GM23338 (cell line): ENCODE results near the gene PPL. TPM values are rescaled to one million over a fixed set of nuclear protein-coding genes. Genes with fewer than 3 reads are reported as not detected.

Experiments
- ATAC-seq: fragments of 200-7000 bp; cut with Tn5 transposase; 3 replicates; pipeline ENCODE4 v1.9.1; 2020
- DNase-seq: peaks from one replicate; pipeline ENCODE4 v3.0.0-alpha.2; 2015; ENCODE audit warnings: low spot score
- H2AFZ ChIP-seq: fragments of 200-600 bp; sonication (generic); 2 replicates; pipeline ENCODE4 v1.8.0; 2016; ENCODE audit warnings: antibody characterized with exemption, mild to moderate bottlenecking, moderate library complexity
- H3F3A ChIP-seq: fragments of 200-600 bp; sonication (generic); replicated peaks from 2 replicates; pipeline ENCODE4 v1.8.0; 2017; ENCODE audit warnings: antibody characterized with exemption, mixed run types, low read depth
- H3K27ac ChIP-seq: fragments of 200-600 bp; sonication (generic); 2 replicates; pipeline ENCODE4 v1.6.1; 2016; ENCODE audit warnings: low read depth
- H3K27me3 ChIP-seq: fragments of 200-600 bp; sonication (generic); 2 replicates; pipeline ENCODE4 v1.8.0; 2016; ENCODE audit warnings: mild to moderate bottlenecking, mixed run types, moderate library complexity; ENCODE audit not compliant: insufficient read depth
- H3K36me3 ChIP-seq: fragments of 200-600 bp; sonication (generic); 2 replicates; pipeline ENCODE4 v1.8.0; 2016; ENCODE audit warnings: mild to moderate bottlenecking; ENCODE audit not compliant: insufficient read depth
- H3K4me1 ChIP-seq: fragments of 200-600 bp; sonication (generic); 2 replicates; pipeline ENCODE4 v1.8.0; 2016; ENCODE audit warnings: mild to moderate bottlenecking, moderate library complexity; ENCODE audit not compliant: insufficient read depth
- H3K4me2 ChIP-seq: fragments of 200-600 bp; sonication (generic); 2 replicates; pipeline ENCODE4 v1.7.1; 2017; ENCODE audit warnings: mixed run types
- H3K4me3 ChIP-seq: fragments of 200-600 bp; sonication (generic); 2 replicates; pipeline ENCODE4 v1.6.1; 2016; ENCODE audit warnings: mixed run types
- H3K79me2 ChIP-seq: fragments of 200-600 bp; sonication (generic); replicated peaks from 2 replicates; pipeline ENCODE4 v1.8.0; 2017; ENCODE audit warnings: mild to moderate bottlenecking; ENCODE audit not compliant: insufficient read depth
- H3K9me2 ChIP-seq: fragments of 200-600 bp; sonication (generic); 2 replicates; pipeline ENCODE4 v1.8.0; 2017; ENCODE audit not compliant: insufficient read depth
- H4K20me1 ChIP-seq: fragments of 200-600 bp; sonication (generic); replicated peaks from 2 replicates; pipeline ENCODE4 v1.8.0; 2017; ENCODE audit warnings: mild to moderate bottlenecking; ENCODE audit not compliant: insufficient read depth
- H3K27ac Mint-ChIP-seq: 2 replicates; pipeline ENCODE4 v1.8.0; 2020; ENCODE audit warnings: inconsistent platforms, mild to moderate bottlenecking, moderate library complexity, mixed read lengths
- H3K27me3 Mint-ChIP-seq: 3 replicates; pipeline ENCODE4 v1.8.0; 2022; ENCODE audit warnings: low read depth, mild to moderate bottlenecking, moderate library complexity, mixed read lengths, inconsistent platforms; ENCODE audit not compliant: insufficient read depth, poor library complexity
- H3K36me3 Mint-ChIP-seq: 3 replicates; pipeline ENCODE4 v1.8.0; 2021; ENCODE audit warnings: low read depth, mild to moderate bottlenecking, inconsistent platforms, moderate library complexity, mixed read lengths
- H3K4me1 Mint-ChIP-seq: 3 replicates; pipeline ENCODE4 v1.8.0; 2020; ENCODE audit warnings: mild to moderate bottlenecking, inconsistent platforms, mixed read lengths
- H3K4me3 Mint-ChIP-seq: 3 replicates; pipeline ENCODE4 v1.8.0; 2021; ENCODE audit warnings: moderate library complexity, mild to moderate bottlenecking, inconsistent platforms, mixed read lengths
- H3K9me3 Mint-ChIP-seq: 3 replicates; pipeline ENCODE4 v1.8.0; 2020; ENCODE audit warnings: moderate library complexity, mild to moderate bottlenecking, inconsistent platforms, mixed read lengths
- CREB1 ChIP-seq: fragments of 250-450 bp; sonication (Bioruptor Pico); IDR thresholded peaks from 2 replicates; pipeline ENCODE4 v1.5.0; 2020; ENCODE audit warnings: low read depth, mild to moderate bottlenecking, moderate library complexity
- CTCF ChIP-seq, 2 experiments: fragments of 200-600 bp in 1 of 2; sonication (generic) in 1 of 2; conservative IDR thresholded peaks; 2 replicates each; pipeline versions ENCODE4 v1.5.1 to v1.6.1; 2016 to 2017; ENCODE audit warnings: antibody characterized with exemption in 2 of 2, low read depth in 2 of 2, mild to moderate bottlenecking in 2 of 2, moderate library complexity in 1 of 2
- ETS1 ChIP-seq: IDR thresholded peaks from 2 replicates; pipeline ENCODE4 v1.6.1; 2016; ENCODE audit warnings: antibody characterized with exemption
- JUNB ChIP-seq: IDR thresholded peaks from one replicate; pipeline ENCODE4 v1.6.1; 2016; ENCODE audit warnings: antibody characterized with exemption; ENCODE audit not compliant: unreplicated experiment
- STAT1 ChIP-seq: IDR thresholded peaks from one replicate; pipeline ENCODE4 v1.6.1; 2016; ENCODE audit warnings: antibody characterized with exemption; ENCODE audit not compliant: unreplicated experiment
- ZNF114 ChIP-seq: fragments of 250-450 bp; sonication (Bioruptor Pico); IDR thresholded peaks from 2 replicates; pipeline ENCODE4 v1.5.0; 2020; ENCODE audit warnings: mild to moderate bottlenecking, moderate library complexity
- ZNF331 ChIP-seq: fragments of 250-450 bp; sonication (Bioruptor Pico); IDR thresholded peaks from 2 replicates; pipeline ENCODE4 v1.5.0; 2020; ENCODE audit warnings: low read depth, mild to moderate bottlenecking, moderate library complexity
- ZNF462 ChIP-seq: fragments of 250-450 bp; sonication (Bioruptor Pico); IDR thresholded peaks from 2 replicates; pipeline ENCODE4 v1.5.0; 2020; ENCODE audit warnings: mild to moderate bottlenecking, moderate library complexity
- polyA plus RNA-seq: library from polyadenylated mRNA; unstranded; fragments of >200 nt; fragmentation: Nextera tagmentation; extraction: Ambion mirVana; gene quantifications from 2 replicates; pipeline ENCODE4 v1.2.1, GENCODE V29; 2016
- total RNA-seq: library from RNA; depleted of rRNA; stranded (reverse); fragments of >200 nt; shearing (Covaris generic); gene quantifications from 2 replicates; pipeline ENCODE4 v1.2.3, GENCODE V29; 2014
- TF ChIP-seq, protein P1 (sequence below): IDR thresholded peaks from one replicate; pipeline ENCODE4 v1.6.1; 2018; ENCODE audit warnings: antibody characterized with exemption; ENCODE audit not compliant: unreplicated experiment

PPL gene
- total and polyA plus RNA-seq, 2 experiments from 2014 or later: 10.6 to 31.7 TPM

- TF ChIP-seq, protein P1, sequence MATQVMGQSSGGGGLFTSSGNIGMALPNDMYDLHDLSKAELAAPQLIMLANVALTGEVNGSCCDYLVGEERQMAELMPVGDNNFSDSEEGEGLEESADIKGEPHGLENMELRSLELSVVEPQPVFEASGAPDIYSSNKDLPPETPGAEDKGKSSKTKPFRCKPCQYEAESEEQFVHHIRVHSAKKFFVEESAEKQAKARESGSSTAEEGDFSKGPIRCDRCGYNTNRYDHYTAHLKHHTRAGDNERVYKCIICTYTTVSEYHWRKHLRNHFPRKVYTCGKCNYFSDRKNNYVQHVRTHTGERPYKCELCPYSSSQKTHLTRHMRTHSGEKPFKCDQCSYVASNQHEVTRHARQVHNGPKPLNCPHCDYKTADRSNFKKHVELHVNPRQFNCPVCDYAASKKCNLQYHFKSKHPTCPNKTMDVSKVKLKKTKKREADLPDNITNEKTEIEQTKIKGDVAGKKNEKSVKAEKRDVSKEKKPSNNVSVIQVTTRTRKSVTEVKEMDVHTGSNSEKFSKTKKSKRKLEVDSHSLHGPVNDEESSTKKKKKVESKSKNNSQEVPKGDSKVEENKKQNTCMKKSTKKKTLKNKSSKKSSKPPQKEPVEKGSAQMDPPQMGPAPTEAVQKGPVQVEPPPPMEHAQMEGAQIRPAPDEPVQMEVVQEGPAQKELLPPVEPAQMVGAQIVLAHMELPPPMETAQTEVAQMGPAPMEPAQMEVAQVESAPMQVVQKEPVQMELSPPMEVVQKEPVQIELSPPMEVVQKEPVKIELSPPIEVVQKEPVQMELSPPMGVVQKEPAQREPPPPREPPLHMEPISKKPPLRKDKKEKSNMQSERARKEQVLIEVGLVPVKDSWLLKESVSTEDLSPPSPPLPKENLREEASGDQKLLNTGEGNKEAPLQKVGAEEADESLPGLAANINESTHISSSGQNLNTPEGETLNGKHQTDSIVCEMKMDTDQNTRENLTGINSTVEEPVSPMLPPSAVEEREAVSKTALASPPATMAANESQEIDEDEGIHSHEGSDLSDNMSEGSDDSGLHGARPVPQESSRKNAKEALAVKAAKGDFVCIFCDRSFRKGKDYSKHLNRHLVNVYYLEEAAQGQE: no peak
- no peak for TF ChIP-seq ETS1
These were observed 77.6 kb downstream of the PPL start (continued) for GRCh38 chr16:4859190-4859899.

- Histone ChIP-seq H3K4me3 (no peak overlapping the region), H3K79me2 (peaks cover 34% of the 10 kb centered on the region), H3K4me1 (no peaks in the 10 kb centered on the region), H3K36me3 (peaks cover 42% of the 10 kb centered on the region), H4K20me1 (peaks cover 15% of the 10 kb centered on the region), H2AFZ (no peak overlapping the region), H3F3A (0 out of 2 replicates have a peak, but pooled peaks cover 2% of the 10 kb centered on the region), H3K4me2 (no peak overlapping the region), H3K27me3 (no peaks in the 10 kb centered on the region), H3K27ac (no peak overlapping the region), H3K9me2 (no peaks in the 10 kb centered on the region)
- peaks cover 5% of the 10 kb centered on the region for H3K27me3 Mint-ChIP-seq
- no peaks in the 10 kb centered on the region for H3K9me3 Mint-ChIP-seq
- H3K36me3 Mint-ChIP-seq: peaks cover 66% of the 10 kb centered on the region
- no peak for ATAC-seq
- peaks cover 4% of the 10 kb centered on the region; the same call in 2 of the 3 replicates for H3K4me1 Mint-ChIP-seq
- DNase-seq: no peak
- H3K4me3 Mint-ChIP-seq: no peak overlapping the region
- no peak overlapping the region for H3K27ac Mint-ChIP-seq
- TF ChIP-seq STAT1: no peak
- TF ChIP-seq ZNF114 (CRISPR knock-in tag): no peak
- no peak for TF ChIP-seq JUNB
- TF ChIP-seq CTCF (conservative IDR thresholded peaks at IDR 0.05; ENCODE audit: low read depth in 2 of 2): no peak
- no peak for TF ChIP-seq ZNF462 (CRISPR knock-in tag)
- TF ChIP-seq ETS1: no peak
- no peak for TF ChIP-seq CREB1 (CRISPR knock-in tag)
- no peak for TF ChIP-seq ZNF331
These were observed 81.1 kb downstream of the PPL start for GRCh38 chr16:4855804-4856203.
